Jurkat, Clone E6-1 (cell line): ENCODE data around the gene TRIM23.

ENCODE experiments used
- DNase-seq: peaks from one replicate; pipeline ENCODE4 v3.0.0-alpha.2; 2011; ENCODE audit warnings: low read depth, low spot score
- H3K4me3 ChIP-seq: 2 replicates; pipeline ENCODE4 v1.5.1; 2011; ENCODE audit warnings: mild to moderate bottlenecking, low read length, control low read depth, moderate library complexity

TRIM23 gene

DNA sequence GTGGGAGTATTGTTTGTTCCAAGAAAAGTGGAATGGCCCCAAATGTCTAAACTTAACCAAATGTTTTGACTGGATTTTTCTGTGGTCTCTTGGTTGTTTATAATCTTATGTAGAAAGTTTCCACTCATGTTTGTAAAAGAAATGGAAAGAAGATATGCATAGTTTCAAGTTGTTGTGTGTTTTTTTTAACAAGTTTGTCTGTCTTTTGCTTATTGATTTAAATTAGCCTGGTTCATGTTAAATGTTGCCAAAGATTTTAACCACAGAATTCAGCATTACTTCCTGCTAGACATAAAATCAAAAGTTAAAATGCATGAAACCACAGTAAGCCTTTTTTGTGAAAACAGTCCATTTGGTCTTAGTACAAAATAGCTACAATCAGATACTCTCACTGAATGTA is 47.0 kb downstream of the TRIM23 start:
- H3K4me3 ChIP-seq, result no peak overlapping the region
- no peak for DNase-seq

DNA sequence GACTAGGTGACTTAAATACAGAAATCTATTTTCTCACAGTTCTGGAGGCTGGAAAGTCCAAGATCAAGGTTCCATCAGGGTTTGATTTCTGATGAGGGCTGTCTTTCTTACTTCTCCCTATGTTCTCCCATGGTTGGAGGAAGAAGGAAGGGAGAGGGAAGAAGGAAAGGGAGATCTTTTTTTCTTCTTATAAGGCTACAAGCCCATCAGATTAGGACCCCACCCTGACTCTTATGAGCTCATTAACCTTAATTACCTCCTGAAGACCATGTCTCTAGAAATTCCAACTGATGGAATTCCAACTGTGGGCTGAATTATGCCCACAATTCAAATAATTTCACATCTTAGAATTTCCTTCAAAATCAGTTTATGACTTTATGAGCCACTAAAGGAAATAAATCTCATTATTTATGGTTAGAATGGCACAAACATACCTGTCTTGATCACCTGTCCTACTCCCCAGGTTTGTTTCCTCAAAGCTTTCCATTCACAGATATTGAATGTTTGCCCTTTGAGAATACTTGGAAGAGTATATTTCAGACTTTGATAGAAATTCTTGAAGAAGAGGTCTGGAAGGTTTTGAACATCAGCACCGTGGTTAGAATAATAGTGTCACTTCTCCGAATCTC is 53.4 kb downstream of the TRIM23 start:
- DNase-seq, result no peak
- H3K4me3 ChIP-seq, result no peak overlapping the region

- H3K4me3 ChIP-seq, result no peak overlapping the region
- DNase-seq, result no peak
Measured at GRCh38 chr5:65566505-65566904, 57.6 kb downstream of the TRIM23 start.

- H3K4me3 ChIP-seq, result peak overlapping the region; percentile 97
Measured at GRCh38 chr5:65563777-65564176, 60.4 kb downstream of the TRIM23 start.

DNA sequence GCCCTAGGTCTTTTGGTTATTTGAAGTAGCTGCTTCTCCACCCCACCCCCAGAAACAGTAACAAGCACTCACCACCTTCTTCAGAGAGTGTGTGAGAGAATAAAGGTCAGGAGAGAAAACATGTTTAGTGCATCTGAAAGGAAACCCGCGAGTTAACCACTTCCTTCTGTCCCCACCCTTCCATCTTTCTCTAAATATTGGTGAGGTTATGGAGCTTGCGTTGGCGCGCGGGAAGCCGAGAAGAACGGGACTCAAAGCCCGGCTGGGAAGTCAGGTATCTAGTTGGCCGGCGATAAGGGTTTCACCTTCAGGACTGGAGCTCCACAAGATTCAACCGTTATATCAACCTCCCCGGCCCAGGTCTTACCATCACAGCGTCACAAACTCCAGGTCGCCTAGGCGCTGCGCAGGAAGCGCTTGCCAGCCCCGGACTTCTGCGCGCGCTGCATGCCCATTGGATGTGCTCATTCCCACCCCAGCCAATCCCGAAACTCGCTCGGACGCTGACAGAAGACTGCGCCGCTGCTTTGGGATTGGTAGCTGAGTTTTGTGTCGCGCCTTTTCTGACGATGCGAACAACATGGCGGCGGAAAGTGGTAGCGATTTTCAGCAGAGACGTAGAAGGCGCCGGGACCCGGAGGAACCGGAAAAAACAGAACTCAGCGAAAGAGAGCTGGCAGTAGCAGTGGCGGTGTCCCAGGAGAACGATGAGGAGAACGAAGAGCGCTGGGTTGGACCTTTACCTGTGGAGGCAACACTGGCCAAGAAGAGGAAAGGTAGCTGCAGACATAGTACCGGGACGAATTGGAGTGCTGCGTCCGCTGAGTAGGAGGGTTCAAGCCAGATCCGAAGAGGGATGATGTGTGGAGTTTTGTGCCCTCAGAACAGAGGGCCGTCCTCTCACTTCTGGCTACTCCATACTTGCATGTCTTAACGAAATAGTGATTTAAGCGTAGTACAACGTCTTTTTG is 61.1 kb downstream of the TRIM23 start, which contains the start of the genes CENPK and PPWD1:
Gene CENPK, minus strand, starts transcription at position 438 of the 971 bp plus-strand sequence. CDS start 8,261 bp downstream, outside the sequence.
Gene PPWD1, plus strand, starts transcription at position 566 of the 971 bp plus-strand sequence. Its CDS starts 15 bp downstream, at position 581.
- peak; percentile 97 for DNase-seq
- peak within 1 kb of the TSS; percentile 97 for H3K4me3 ChIP-seq

More at GRCh38 chr5:65563777-65564176, 60.4 kb downstream of the TRIM23 start:
- DNase-seq, result no peak

- no peak overlapping the region for H3K4me3 ChIP-seq
- DNase-seq, result no peak
Measured at GRCh38 chr5:65556718-65557117, 67.4 kb downstream of the TRIM23 start.

DNA sequence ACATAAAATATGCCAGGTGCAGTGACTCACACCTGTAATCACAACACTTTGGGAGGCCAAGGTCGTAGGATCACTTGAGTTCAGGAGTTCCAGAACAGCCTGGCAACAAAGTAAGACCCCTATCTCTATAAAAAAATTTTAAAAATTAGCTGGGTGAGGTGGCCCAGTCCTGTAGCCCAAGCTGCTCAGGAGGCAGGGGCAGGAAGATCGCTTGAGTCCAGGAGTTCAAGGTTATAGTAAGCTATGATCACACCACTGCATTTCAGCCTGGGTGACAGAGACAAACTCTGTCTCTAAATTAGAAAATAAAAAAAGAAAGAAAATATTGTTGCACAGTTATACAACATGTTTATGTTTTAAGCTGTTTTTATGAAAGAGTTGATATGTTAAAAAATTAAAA is 68.0 kb downstream of the TRIM23 start:
- no peak for DNase-seq
- H3K4me3 ChIP-seq, result no peak overlapping the region

- no peak overlapping the region for H3K4me3 ChIP-seq
- no peak for DNase-seq
Measured at GRCh38 chr5:65555287-65555686, 68.8 kb downstream of the TRIM23 start.

DNA sequence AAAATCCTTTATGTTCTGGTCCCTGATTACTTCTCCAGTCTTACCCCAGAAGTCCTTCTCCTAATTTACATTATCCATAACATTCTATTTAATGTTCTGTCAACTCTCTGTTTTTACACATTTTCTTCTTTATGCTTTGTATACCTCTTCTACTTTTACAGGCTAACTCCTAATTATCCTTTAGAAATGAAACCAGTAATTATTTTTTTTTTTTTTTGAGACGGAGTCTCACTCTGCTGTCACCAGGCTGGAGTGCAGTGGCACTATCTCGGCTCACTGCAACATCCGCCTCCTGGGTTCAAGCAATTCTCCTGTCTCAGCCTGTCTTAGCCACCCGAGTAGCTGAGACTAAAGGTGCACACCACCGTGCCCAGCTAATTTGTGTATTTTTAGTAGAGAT is 70.2 kb downstream of the TRIM23 start:
- no peak for DNase-seq
- H3K4me3 ChIP-seq, result no peak overlapping the region

DNA sequence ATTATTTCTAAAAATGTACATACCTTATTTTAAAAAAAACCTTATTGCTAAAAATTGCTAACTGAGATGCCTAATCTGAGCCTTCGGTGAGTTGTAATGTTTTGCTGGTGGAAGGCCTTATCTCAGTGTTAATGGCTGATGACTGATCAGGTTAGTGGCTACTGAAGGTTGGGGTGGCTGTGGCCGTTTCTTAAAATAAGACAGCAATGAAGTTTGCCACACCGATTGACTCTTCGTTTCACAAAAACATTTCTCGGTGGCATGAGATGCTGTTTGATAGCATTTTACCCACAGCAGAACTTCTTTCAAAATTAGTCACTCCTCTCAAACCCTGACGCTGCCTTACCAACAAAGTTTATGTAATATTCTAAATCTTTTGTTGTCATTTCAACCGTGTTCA is 75.9 kb downstream of the TRIM23 start:
- DNase-seq, result no peak
- H3K4me3 ChIP-seq, result no peak overlapping the region

- no peak overlapping the region for H3K4me3 ChIP-seq
- DNase-seq, result no peak
Measured at GRCh38 chr5:65546141-65546540, 78.0 kb downstream of the TRIM23 start.

- DNase-seq, result no peak
- H3K4me3 ChIP-seq, result no peak overlapping the region
Measured at GRCh38 chr5:65544473-65544872, 79.7 kb downstream of the TRIM23 start.

DNA sequence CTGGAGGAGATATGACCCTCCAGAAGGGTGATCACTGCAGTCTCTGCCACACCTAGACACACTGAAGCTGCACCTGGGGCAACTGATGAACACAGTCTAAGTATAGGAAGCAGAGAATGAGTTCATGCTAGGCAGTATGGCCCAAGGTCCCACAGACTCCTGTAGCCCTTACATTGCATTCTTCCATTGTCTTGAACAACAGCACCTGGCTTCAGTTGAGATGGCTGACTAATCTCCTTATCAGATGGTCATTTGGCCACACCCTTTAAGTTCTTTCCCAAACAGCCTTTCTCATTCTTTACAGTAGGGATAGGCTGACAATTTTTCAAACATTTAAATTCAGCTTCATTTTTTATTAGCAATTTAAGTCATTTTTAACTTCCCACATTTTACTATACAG is 84.3 kb downstream of the TRIM23 start:
- DNase-seq, result no peak
- H3K4me3 ChIP-seq, result no peak overlapping the region
